NCI-H2196 (cell line): Measurements from ENCODE around the gene CD8B2.
"Not testable (repeated sequence)": the region's sequence is repeated elsewhere in the genome, so short reads cannot be mapped to it uniquely, and the experiment has no call there.

Source experiments
- DNase-seq: peaks from one replicate; lab custom pipeline; 2025; ENCODE audit not compliant: unreplicated experiment; lab: John Stamatoyannopoulos, UW

Gene CD8B2

DNA sequence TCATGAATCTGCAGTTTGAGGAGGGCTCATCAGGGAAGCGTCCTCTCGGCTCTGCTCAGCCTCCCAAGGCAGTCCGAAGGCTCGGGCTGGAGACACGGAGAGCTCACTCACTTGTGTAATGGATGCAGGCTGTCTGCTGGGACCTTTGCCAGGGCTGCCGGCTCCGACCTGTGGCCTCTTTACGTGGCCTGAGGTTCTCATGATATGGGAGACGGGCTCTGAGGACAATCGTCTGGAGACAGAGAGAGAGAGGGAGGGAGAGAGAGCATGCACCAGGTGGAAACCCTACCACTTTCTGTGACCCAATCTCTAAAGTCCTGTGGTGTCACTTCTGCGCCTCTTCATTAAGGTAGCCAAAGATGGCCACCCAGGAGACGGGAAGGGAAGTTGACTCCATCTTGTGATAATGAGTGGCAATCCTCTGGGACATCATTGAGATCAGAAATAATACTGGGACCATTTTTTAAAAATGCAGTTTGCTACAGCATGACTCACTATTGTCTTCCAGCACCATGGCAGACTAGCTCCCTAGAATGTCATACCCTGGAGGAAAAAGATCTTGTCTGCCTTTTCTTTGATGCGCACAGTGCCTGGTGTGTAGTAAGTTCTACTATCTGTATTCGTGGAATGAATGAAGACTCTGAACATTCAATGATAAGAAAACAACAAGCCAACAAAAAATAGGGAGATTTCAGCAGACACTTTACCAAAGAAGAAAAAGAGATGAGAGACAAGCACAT lies 60.2 kb downstream of the CD8B2 start:
- no peak for DNase-seq

DNA sequence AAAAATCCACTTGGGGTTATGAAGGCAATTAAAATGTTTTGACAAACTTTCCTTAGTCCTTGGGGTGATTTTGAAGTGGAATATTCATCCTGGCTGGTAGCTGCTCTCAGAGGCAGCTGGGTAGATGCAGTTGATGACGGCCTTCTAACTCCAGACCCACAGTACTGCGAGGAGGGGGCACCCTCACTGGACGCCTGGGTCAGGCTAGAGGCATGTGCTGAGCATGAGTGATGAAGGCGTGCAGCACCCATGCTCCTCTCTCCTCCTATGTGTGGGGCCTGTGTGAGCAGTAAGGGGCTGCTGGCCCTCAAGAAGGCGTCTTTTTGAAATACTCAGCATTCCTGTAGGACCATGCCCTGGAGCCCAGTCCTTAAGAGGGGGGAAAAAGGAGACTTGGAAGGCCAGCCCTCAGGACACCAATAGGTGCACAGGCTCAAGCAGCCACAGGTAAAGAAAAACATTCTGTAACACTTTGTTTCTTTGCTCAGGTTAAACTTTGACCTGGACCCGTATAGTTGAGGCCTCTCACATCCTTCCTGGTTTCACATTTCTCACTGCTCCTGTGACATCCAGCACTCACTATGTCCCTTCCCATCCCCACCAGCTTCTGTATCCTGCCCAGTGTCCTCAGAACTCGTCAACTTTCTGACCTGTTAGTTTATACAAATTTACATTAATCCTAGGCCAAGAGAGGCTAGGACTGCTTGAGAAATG lies 64.4 kb downstream of the CD8B2 start:
- no peak for DNase-seq

DNA sequence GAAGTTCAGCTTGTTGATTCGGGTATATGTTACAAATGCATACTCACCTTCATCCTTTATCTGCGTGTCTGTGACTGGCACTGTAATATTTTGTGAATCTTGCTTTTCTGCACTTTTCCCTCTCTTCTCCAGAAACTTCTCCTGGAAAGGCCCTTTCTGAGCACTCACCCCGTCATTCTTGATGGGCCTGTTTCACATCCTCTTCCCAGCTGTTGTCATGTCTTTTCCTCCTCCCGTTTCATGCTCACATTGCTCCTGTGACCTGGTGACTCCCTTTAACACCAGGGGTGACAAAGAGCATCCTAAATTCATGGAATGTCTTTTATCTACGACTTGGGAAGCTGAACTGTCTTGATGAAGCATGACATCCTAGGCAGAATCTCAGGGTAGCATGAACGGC lies 65.8 kb downstream of the CD8B2 start:
- DNase-seq, result no peak

GRCh38 chr2:106553321-106553720 lies 66.2 kb downstream of the CD8B2 start:
- no peak for DNase-seq

DNA sequence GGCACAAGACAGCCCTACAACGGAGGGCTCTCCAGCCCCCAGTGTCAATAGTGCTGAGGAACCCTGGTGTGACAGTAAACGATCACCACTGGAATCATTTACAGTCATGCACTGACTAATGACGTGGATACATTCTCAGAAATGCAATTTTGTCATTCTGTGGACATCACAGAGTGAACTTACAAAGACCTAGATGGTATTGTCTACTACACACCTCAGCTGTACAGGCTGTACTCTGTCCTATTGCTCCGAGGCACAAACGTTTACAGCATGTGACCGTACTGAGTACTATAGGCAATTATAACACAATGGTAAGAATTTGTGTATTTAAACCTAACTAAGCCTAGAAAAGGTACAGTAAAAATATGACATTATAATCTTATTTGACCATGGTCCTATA lies 67.2 kb downstream of the CD8B2 start:
- no peak for DNase-seq

DNA sequence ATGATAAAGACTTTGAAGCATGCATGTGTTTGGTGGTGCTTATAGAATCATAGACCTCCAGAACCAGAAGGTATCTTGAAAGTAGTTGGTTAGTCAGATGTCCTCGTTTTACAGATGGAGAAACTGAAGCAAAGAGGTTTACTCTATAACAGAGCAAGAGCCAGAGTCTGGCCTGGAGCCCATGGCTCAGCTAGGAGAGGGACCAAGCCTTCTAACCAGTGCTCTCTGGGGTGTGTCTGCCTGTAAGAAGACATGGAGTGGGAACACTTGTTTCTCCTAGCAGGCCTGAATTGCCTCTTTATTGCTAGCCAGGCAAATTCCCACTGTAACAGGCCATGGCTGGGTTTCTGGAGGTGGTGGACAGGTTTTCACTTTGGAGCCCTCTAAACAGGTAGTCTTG lies 67.9 kb downstream of the CD8B2 start:
- no peak for DNase-seq

DNA sequence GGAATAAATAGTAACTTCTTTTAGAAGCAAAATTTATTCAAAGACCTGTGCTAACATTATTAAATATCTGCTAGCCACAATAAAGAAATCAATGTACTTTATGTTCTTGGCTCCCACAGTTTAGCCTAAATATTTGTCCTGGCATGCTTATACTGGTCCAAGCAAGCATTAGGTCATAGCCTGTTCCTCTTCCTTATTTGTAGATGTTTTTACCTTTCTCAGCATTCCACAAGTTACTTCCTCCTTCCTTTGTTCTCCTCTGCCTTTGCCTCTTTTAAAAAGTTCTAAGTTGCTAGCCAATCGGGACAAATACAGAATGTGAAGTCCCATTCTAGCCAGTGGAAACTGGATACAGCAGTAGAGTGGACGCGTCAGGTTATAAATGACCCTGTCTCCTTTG lies 72.6 kb downstream of the CD8B2 start:
- DNase-seq, result not testable (repeated sequence)

DNA sequence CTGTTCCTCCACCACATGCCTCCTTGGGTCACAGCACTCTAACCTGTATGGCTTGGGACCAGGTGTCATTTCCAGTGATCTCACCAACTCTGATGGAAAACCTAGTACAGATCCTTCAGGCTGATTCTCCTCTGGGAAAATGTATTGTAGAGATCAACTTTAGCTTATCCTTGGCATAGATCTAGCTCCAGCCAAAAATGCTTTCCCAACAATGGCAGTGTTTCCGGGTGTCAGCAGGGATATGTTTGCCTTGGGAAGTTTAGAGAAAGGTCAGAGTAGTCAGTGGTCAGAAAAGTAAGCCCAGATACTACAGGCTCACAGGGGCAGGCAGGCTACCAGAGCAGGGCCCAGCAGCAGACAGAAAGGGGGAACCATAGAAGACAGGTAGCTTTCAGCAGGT lies 73.6 kb downstream of the CD8B2 start:
- DNase-seq, result no peak

- no peak for DNase-seq
Measured at GRCh38 chr2:106561356-106561755, 74.2 kb downstream of the CD8B2 start.

DNA sequence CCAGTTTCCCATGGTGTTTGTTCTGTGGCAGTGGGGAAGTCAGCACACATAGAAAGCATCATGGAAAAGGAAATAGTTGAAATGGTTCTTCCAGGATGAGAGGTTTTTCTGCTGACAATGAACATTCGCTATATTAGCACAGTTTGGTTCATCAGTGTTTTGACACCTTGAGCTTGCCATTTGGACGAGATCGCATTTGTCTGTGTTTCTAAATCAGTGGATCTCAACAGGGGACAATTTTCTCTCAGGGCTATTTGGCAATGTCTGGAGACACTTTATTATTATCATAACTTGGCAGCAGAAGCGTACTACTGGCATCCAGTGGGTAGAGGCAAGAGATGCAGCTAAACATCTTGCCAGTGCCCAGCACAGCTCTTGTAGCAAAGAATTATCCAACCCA lies 74.6 kb downstream of the CD8B2 start:
- no peak for DNase-seq

DNA sequence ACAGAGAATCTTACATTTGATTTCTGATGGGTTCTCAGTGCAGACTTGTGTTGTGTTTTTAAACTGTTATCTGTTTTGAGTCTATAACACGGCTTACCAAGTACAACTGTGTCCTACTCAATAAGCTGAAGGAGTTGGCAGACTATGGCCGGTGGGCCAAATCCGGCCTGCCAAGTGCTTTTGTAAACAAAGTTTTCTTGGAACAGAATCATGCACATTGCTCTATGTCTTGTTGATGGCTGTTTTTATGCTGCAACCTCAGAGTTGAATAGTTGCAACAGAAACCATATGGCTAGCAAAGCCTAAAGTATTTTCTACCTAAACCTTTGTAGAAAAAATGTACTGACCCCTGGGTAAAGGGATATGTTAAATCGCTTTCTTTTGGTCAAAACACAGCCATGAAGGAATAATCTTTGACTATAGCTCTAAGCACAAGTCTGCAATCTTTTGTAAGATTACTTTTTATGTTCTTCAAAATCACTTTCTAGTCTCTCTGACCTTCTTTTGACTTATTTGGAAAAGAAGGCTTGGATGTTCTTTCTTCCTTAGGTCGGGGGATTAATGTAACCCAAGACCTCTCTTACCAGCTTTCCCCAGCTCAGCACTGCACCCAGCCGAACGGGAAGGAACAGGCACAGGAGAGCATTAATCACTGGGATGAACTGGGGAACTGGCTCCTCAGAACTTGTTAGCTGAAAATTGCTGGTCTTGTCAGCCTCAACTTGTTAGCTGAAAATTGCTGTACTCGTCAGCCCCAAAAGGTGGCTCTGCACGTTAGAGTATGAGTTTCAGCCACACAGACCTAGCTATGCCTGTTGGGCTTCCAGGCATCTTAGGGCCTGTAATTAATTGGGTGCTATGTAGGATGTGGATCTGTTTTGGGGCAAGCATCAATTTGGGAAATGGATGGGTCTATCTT lies 75.4 kb downstream of the CD8B2 start:
- no peak for DNase-seq

DNA sequence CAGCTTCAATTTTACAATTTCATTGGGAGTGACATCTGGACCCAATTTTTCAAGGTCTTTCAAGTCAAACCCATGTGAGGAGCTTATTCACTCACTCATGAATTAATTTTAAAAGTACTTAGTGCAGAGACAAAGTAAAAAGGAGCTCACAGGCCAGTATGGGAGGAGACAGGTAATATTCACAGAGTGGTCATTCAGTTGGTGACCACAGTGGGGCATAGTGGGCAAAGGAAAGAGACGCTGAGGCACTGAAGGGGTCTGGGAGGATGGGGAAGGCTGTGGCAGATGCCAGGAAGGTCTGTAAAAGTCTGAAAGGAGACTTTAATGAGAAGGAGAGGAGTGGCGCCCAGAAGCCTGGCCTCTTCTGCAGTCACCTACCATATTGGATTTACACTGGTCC lies 76.0 kb downstream of the CD8B2 start:
- no peak for DNase-seq

- DNase-seq, result no peak
Measured at GRCh38 chr2:106565599-106565998, 78.4 kb downstream of the CD8B2 start.

DNA sequence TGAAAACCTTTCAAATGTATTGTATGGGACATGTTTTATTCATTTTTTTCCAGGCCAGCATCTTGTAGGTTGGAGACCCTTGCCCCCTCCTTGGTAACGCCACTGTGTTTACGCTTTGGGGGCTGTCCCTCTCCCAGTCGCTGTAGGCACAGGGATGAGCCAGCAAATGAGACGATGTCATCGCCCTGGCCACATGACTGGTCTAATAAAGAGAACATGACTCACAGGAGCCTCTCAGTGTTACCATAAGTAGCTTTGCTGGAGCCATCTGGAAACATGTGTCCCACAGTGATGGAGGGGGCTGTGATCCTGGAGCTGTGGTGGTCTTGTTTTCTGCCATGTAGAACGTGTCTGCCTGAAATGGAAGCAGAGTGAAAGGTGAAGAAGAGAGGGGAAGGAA lies 78.9 kb downstream of the CD8B2 start:
- DNase-seq, result no peak

GRCh38 chr2:106566484-106566883 lies 79.3 kb downstream of the CD8B2 start:
- not testable (repeated sequence) for DNase-seq

GRCh38 chr2:106570316-106570715 lies 83.2 kb downstream of the CD8B2 start:
- no peak for DNase-seq
